ENCODE data around the gene ACOX2.

- TF ChIP-seq BHLHE40 (IDR thresholded peaks at IDR 0.05; ENCODE audit: borderline replicate concordance) (no peak), FOXM1 (IDR thresholded peaks at IDR 0.05; ENCODE audit: borderline replicate concordance) (no peak), ELF4 (IDR thresholded peaks at IDR 0.05) (no peak), SP1 (IDR thresholded peaks at IDR 0.05) (no peak), ZNF384 (IDR thresholded peaks at IDR 0.05) (no peak), TARDBP (IDR thresholded peaks at IDR 0.05) (no peak), LEF1 (IDR thresholded peaks at IDR 0.05; ENCODE audit: borderline replicate concordance) (no peak)
Observed at GRCh38 chr3:58572634-58573230, 35.7 kb upstream of the ACOX2 start.

Measured in HEK293T (cell line).